Measurements from ENCODE around the gene TRIM42.

TRIM42 gene

DNA sequence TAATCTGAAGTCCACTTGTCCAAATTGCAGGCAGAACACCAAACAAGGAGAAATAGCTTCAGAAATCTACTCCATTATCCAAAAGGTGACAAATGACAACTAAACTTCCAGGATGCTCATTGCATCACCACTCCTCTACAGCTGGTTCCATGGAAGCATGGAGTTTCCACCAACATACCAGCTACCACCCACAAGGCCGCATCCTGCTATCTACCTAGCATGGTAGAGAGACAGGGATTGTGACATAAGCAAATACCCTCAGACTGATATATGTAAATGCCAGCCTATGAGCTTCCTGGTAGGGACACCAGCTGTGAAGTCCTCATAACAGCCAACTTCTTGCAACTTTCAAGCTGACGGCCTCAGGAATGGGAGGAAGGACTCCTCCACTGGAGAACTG lies at the start of gene TRIM42:
Gene TRIM42, plus strand, starts transcription at position 301 of the 400 bp plus-strand sequence. CDS start 166 bp downstream, outside the sequence.
- DNase-seq (ENCODE audit: low read depth, low spot score) = no peak

- DNase-seq (ENCODE audit: low read depth, low spot score) = no peak
These were observed 49.3 kb upstream of the TRIM42 start for GRCh38 chr3:140628606-140629005.

DNA sequence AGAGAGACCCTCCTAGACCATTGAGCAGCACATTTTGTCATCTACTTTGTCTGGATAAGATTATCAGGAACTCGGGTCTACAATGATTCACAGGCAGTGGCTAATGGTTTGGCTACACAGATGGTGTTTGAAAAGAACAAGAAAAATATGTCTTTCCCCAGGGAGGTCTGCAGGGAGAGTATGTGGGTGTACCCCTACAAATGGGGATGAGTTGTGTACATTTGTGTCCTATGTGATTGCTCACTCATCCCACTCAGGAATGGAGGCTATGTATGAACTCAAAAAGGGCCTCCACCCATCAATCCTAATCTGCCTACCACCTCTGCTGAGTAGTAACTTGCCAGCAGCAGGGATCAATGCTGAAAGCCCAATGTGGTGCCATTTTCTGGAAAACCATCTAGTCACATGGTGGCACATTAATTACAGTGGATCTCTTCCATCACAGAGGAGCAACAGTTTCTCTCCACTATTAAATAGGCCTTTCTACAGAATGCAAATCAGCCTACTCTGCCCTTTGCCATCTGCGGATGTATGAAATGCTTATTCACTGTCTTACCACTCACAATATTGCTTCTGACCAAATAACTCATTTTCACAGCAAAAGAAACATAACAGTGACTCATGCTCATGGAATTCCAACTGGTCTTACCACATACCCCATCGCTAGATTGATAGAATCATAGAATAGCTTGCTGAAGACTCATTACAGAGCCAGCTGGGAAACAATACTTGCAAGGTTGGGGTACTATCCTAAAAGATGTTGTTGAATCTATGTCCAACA lies 48.3 kb upstream of the TRIM42 start:
- no peak for DNase-seq (ENCODE audit: low read depth, low spot score)

DNA sequence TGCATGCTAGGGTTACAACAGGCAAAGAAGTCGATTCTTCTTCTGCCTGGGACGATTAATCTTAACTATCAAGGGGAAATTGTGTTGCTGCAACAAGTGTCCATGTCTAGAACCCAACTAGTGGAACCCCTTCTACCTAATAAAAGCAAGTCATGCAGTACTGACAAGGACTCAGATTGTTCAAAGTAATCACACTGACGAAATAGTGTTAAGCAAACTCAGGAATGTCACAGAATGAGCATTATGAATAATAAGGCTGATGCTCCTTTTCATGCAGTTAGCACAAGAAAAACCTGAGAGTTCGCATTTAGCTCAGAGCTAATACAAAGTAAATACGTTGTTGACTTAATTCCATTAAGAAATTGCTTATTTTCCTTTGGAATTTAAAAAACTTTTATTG lies 47.5 kb upstream of the TRIM42 start:
- DNase-seq (ENCODE audit: low read depth, low spot score) = no peak

GRCh38 chr3:140630866-140631265 lies 47.0 kb upstream of the TRIM42 start:
- no peak for DNase-seq (ENCODE audit: low read depth, low spot score)

DNA sequence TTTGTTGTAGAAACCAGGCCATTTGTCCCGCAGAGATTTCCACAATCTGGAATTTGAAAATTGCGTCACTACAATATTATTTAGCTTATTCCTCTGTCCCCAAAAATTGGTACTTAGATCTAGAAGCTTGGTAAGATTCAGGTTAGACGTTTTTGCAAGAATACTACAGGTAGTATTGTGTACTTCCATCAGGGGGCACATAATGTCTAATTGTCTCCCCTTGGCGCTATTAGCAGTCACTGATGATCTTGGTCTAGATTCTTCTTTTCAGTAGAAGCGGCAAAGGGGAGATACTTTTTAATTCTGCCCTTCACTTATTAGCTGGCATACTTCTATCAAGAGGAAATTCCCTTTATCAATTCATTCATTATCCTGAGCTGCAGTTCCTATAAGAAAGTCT lies 42.6 kb upstream of the TRIM42 start:
- DNase-seq (ENCODE audit: low read depth, low spot score) = no peak

GRCh38 chr3:140636406-140637138 lies 41.3 kb upstream of the TRIM42 start:
- no peak for DNase-seq (ENCODE audit: low read depth, low spot score)

GRCh38 chr3:140651287-140651686 lies 26.6 kb upstream of the TRIM42 start:
- DNase-seq (ENCODE audit: low read depth, low spot score) = no peak

DNA sequence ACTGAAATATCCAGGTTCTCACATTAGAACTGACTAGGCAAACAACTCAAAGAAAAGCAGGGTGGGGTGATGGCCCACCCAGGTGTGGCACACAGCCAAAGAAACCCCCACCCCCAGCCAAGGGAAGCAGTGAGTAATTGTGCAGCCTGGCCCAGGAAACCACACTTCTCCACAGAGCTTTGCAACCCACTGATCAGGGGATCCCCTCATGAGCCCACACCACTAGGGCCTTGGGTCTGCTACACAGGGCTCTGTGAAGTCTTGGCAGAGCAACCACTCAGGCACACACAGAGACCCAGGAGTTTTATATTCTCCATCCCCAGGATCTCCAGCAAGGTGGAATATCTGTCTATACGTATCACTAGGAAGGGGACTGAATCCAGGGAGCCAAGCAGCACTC lies 22.2 kb upstream of the TRIM42 start:
- no peak for DNase-seq (ENCODE audit: low read depth, low spot score)

DNA sequence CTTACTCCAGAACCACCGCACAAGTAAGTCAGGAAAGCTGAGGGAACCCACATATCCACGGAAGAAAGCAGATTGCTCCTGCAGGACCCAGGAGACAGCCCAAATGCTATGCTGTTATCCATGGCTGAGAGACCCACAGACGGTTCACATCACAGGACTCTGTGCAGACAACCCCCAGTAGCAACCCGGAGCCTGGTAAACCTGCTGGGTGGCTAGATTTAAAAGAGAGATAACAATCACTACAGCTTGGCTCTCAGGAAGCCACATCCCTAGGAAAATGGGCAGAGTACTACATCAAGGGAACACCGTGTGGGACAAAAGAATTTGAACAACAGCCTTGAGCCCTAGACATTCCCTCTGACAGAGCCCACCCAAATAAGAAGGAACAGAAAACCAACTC lies 13.8 kb upstream of the TRIM42 start:
- no peak for DNase-seq (ENCODE audit: low read depth, low spot score)

- no peak for DNase-seq (ENCODE audit: low read depth, low spot score)
These were observed 4.7 kb downstream of the TRIM42 start for GRCh38 chr3:140682586-140682985.

- no peak for DNase-seq (ENCODE audit: low read depth, low spot score)
These were observed 8.3 kb downstream of the TRIM42 start for GRCh38 chr3:140686128-140686527.

DNA sequence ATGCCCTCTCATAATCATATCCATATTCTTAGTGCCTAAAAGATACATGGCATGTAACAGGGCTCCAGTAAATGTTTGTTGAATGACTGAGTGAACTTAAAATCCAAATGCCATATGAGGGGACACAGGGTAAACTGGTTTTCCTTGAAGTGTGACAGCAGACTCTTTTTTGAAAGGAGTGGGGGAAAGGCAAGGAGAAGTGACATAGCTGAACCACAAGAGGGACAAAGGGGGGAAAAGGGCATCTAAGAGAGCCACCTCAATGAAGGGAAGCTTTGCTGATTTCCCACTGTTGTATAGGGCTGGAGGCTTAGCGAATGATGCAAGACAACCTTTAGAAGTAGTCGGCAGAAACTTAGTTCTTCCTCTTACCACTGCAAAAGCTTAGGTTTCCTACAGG lies 9.1 kb downstream of the TRIM42 start:
- no peak for DNase-seq (ENCODE audit: low read depth, low spot score)

GRCh38 chr3:140695361-140696061 lies 17.6 kb downstream of the TRIM42 start:
- DNase-seq (ENCODE audit: low read depth, low spot score) = no peak

GRCh38 chr3:140699516-140700231 lies 21.8 kb downstream of the TRIM42 start:
- DNase-seq (ENCODE audit: low read depth, low spot score) = no peak

DNA sequence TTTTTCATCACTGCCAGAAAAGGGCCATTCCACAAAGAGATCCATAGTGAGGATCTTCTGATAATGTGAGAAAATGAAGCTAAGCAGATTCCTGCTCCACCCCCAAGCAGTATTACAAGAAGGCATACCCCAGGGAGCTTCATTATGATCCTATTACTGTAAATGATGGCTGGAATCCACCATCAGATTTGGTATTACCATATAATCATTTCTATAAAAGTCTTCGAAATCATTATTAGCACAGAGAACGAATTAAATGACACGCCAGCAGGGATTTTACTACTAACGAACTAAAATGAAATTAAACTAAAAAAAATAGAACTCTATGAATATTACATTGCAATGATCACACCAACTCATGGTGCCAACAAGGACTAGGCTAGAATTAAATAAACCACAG lies 24.4 kb downstream of the TRIM42 start:
- DNase-seq (ENCODE audit: low read depth, low spot score) = no peak

DNA sequence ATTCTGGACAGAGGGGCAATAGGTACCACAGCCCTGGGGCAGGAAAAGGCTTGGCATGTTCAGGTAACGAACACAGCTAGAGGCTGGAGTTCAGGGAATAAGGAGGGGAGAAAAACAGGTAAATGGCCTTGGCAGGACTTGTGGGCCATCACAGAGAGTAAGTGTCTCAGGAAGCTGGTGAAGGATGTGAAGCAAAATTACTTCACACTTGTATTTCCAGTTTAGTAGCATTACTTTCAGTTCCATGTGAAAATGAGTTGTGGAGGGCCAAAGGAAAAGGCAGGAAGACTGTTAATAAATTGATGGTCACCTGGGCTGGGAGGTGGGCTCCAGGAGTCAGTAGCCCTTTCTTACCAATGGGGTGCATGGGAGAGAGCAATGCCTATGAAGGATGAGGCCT lies 25.6 kb downstream of the TRIM42 start:
- DNase-seq (ENCODE audit: low read depth, low spot score) = no peak

DNA sequence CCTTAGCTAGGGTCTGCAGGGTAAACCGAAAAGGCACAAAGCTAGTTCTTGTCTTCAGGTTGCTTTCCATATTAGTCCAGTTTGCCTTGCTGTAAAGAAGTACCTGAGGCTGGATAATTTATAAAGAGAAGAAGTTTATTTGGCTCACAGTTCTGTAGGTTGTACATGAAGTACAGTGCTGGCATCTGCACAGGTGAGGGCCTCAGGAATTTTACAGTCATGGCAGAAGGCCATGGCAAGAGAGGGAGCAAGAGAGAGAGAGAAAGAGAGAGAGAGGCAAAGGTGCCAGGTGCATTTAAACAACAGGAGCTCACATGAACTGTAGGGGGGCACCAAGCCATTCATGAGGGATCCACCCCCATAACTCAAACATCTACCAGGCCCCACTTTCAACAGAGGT lies 26.9 kb downstream of the TRIM42 start:
- no peak for DNase-seq (ENCODE audit: low read depth, low spot score)

- DNase-seq (ENCODE audit: low read depth, low spot score) = no peak
These were observed 28.1 kb downstream of the TRIM42 start for GRCh38 chr3:140705954-140706353.

DNA sequence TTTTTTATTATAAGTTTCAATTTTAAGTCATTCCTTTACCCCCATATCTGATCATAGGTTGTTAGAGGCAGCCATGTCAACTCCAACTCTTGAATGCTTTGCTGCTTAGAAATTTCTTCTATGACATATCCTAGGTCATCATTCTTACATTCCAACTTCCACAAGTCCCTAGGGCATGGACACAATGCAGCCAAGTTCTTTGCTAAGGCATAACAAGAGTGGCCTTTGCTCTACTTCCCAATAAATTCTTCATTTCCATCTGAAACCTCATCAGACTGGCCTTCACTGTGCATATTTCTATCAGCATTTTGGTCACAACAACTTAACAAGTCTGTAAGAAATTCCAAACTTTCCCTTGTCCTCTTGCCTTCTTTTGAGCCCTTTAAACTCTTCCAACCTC lies 28.5 kb downstream of the TRIM42 start:
- no peak for DNase-seq (ENCODE audit: low read depth, low spot score)

DNA sequence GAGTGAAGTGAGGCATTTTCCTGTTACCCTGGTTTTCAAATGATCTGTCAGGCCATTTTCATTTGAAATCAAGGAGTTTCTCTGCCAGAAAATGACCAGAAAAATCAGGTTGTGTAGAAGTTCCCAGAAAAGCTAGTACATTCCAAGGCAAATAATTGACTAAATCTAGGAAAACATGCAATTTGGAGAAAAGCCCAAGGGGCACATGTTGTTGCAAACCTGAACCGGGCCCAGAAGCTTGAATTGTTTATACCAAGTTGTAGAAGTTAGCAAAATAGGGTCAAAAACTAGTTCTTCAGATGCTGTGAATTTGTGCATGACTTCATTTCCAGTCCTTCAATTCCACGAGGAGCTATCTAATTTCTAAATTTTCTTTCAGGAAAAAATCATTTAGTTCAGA lies 31.0 kb downstream of the TRIM42 start:
- no peak for DNase-seq (ENCODE audit: low read depth, low spot score)

- DNase-seq (ENCODE audit: low read depth, low spot score) = no peak
These were observed 31.9 kb downstream of the TRIM42 start for GRCh38 chr3:140709751-140710150.
